HG02588 (cell line): ENCODE data around the gene CNPY4.

ENCODE experiments used
- ATAC-seq: cut with Tn5 transposase; IDR thresholded peaks from one replicate; pipeline ENCODE4 v1.9.1; 2021; ENCODE audit warnings: mild to moderate bottlenecking, moderate library complexity; ENCODE audit not compliant: unreplicated experiment

The CNPY4 gene

DNA sequence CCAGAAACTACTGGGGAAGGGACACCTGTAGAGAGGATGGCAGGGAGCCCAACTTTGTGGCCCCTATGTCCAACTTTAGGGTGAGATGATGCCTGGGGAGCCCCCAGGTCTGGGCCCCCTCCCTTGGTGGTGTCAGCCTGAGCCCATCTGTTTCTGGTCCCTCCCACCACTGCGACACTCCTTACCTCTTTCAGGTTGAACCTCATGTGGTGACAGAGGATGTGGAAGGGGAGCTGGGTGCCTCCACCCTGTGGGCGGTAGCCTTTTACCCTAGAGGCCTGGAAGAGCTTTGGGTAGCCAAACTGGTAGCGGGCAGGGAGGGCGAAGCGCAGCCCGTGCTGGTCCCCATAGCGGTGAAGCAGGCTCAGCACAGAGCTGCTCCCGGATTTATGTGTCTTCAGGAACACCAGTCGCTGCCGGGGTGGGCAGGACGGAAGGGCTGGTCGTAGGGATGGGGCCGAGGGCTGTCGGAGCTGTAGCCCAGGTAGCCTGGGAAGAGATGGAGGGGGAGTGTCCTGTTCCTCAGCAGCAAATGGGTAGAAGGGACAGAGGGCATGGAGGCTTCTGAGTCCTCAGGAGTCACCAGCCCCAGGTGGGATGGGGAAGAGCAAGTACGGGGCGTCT, 47.0 kb downstream of the CNPY4 start:
- no peak for ATAC-seq

DNA sequence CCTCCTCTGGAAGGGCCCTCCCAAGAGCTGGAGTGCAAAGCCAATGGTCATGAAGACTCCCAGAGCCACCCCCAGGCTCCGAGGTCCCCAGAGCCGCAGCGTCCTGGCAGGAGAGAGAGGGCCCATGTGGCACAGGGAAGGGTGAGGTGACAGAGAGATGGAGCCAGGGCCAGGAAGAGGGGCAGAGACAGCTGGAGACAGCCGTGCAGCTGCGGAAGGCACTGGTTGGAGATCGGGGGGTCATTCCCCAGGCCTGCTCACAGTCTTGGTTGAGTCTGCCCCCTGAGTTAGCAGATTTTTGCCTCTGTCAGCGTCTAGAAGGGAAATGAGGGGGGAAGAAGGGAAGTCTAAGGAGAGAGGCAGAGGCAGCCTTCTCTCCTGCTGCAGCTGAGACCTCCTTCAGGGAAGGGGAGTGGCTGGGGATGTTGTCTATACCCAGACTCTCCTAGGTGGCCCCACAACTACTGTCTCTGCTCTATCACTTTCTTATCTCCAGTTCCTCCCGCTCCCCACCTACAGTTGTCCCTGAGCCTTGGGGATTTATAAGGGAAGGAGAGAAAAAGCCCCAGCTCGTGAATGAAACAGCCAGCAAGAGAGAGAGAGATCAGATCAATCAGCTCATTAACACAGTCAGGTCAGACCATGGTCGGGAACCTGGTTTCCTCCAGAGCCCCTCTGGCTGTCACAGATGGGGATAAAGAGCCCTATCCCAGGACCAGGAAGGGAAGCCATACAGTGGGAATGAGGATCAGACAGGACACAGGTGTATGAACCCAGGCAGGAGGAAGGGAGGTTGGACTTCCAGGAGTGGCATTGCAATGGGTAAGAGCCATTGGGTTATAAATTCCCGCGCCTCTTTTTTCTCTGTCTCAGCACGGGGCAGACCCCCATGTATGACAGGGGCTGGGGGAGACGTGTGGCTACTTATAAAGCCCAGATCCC, 47.8 kb downstream of the CNPY4 start:
- no peak for ATAC-seq

GRCh38 chr7:100167912-100168323, 48.5 kb downstream of the CNPY4 start:
- ATAC-seq: no peak

DNA sequence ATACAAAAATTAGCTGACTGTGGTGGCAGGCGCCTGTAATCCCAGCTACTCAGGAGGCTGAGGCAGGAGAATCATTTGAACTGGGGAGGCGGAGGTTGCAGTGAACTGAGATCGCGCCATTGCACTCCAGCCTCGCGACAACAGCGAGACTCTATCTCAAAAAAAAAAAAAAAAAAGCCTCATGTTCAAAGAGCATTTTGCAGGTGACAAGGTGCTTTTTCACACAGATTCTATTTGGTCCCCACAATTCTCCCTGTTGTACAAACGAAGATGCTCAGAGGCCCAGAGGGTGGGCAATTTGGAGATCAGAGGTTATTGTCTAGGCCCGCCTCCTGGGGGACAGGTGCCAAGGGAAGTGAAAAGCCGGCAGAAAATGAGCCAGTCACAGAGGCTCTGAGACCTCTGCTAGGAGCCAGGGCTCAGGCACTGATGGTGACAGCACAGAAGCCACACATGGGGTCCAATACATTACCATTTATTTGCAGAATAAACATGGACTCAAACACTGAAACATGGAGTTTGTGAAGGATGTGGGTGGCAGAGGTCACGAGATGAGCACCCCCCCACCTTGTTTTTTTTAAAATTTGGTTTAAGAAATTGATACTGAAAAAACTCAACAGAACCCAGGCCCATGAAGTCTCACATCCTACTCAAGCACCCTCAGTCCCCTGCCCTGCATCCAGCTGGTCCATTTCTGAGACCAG, 49.9 kb downstream of the CNPY4 start:
- ATAC-seq: no peak

- ATAC-seq: no peak
These were observed 50.9 kb downstream of the CNPY4 start for GRCh38 chr7:100170101-100170897.

DNA sequence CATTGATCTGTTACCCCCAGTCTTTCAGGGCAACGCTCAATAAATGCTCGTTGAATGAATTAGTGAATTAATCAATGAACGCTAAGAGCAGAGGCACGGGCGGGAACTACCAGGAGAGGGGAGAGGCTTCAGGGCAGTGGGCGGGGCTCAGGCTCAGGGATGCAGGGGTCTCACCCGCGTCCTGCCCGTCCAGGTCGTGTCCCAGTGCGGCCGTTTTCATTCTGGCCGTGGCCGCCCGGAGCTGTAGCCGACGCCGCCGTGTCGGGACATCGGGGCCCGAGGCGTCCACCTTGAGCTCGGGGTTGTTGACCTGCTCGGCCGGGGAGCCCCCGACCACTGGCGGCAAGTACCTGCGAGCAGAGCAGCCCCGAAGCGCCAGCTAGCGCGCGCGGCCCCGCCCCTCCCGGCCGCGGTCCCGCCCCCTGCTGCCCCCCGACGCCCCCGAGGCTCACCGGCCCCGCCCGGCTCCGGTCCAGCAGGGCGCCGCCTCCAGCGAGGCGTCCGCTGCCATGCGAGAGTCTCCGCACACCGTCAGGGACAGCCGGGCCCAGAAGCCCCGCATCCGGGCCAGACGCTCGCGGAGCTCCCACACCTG, 51.8 kb downstream of the CNPY4 start:
- no peak for ATAC-seq

DNA sequence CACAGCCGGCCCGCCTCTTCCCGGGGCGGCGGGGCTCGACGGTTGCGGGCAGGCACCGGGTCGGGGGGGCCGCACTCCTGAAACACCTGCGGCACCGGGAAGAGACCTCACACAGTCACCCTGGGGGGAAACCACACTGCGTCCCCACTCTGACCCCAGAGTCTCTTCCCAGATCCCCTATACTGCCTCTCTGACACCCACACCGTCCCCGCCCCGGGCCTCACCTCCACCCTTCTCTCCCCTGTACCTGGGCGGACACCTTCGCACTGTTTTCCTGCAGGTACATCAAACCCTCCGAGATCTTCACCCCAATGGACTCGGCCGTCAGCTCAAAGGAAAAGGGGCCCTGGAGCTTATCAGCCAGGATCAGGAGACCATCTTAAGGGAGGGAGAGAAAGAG, 52.4 kb downstream of the CNPY4 start:
- ATAC-seq: no peak

- ATAC-seq: no peak
These were observed 54.5 kb downstream of the CNPY4 start for GRCh38 chr7:100173806-100174495.

DNA sequence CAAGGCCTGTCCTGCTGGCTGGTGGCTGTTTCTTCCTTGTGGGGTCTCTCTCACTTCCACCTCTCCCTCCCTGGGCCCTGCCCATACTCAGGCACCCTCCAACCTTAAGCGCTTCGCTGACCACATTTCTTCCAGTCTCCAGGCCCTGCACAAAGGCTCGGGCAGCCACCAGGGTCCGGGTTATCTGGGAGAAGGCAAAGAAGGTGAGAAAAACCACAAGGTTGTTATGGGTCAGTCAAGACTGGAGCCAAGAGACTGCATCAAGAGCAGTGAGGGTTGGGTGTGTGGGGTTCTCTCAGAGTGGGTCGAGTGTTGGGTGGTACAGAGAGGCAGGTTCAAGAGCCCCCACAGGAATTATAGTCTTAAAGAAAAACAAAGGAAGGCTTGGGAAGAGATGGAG, 55.1 kb downstream of the CNPY4 start:
- ATAC-seq: no peak
